22Rv1 (cell line): Measurements from ENCODE around the gene LMCD1.

Source experiments
- ZFX ChIP-seq: fragments of 450-650 bp; IDR thresholded peaks from 2 replicates; pipeline ENCODE4 v1.6.1; 2017; ENCODE audit warnings: antibody characterized with exemption, borderline replicate concordance
- TF ChIP-seq, protein P1 (sequence below): fragments of 450-650 bp; IDR thresholded peaks from 2 replicates; pipeline ENCODE4 v1.5.1; 2017; ENCODE audit warnings: mild to moderate bottlenecking

GRCh38 chr3:8504611-8504973 lies 3.0 kb downstream of the LMCD1 start:
- TF ChIP-seq, protein P1, sequence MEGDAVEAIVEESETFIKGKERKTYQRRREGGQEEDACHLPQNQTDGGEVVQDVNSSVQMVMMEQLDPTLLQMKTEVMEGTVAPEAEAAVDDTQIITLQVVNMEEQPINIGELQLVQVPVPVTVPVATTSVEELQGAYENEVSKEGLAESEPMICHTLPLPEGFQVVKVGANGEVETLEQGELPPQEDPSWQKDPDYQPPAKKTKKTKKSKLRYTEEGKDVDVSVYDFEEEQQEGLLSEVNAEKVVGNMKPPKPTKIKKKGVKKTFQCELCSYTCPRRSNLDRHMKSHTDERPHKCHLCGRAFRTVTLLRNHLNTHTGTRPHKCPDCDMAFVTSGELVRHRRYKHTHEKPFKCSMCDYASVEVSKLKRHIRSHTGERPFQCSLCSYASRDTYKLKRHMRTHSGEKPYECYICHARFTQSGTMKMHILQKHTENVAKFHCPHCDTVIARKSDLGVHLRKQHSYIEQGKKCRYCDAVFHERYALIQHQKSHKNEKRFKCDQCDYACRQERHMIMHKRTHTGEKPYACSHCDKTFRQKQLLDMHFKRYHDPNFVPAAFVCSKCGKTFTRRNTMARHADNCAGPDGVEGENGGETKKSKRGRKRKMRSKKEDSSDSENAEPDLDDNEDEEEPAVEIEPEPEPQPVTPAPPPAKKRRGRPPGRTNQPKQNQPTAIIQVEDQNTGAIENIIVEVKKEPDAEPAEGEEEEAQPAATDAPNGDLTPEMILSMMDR = no peak
- TF ChIP-seq ZFX = no peak
